Fibroblast of pulmonary artery (primary cell): ENCODE data around the gene GLI3.

Experiments
- DNase-seq: peaks from one replicate; pipeline ENCODE4 v3.0.0-alpha.2; 2010; ENCODE audit warnings: low read depth
- H3K4me3 ChIP-seq: replicated peaks from 2 replicates; pipeline ENCODE4 v1.5.1; 2011; ENCODE audit warnings: low read depth, mild to moderate bottlenecking, control low read depth, low read length, moderate library complexity
- TF ChIP-seq, protein P1 (sequence below): IDR thresholded peaks from 2 replicates; pipeline ENCODE4 v1.5.1; 2011; ENCODE audit warnings: mild to moderate bottlenecking, control low read depth, low read length, inconsistent platforms; ENCODE audit errors: missing control alignments

GLI3 gene

DNA sequence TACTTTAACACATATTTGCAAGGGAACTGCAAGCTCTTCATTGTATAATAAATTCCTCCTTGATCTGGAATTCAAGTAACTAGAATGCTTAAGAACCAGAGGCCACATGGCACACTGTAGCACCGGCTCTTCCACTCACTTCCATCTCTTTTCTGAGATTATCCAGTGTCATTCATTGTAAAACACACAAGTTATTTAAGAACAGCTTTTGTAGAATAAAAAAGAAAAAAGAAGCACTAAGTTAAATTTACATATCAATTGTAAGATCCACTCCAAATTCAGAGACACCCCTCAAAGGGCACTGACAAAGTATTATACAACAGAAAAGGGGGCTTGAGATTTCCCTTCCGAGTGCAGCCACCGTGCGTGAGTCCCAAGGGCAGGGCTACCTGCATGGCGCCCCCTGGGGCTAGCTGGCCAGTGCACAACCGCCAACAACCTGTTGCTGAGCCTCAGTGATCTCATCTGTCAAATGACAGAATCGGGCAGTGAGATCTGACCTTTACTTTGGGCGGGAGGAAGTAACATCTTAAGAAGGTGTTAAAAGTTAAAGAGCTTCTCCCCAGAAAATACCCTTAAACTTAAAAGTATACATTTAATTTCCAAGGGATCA lies 12.5 kb downstream of the GLI3 start:
- H3K4me3 ChIP-seq: no peak overlapping the region
- no peak for DNase-seq
- TF ChIP-seq, protein P1, sequence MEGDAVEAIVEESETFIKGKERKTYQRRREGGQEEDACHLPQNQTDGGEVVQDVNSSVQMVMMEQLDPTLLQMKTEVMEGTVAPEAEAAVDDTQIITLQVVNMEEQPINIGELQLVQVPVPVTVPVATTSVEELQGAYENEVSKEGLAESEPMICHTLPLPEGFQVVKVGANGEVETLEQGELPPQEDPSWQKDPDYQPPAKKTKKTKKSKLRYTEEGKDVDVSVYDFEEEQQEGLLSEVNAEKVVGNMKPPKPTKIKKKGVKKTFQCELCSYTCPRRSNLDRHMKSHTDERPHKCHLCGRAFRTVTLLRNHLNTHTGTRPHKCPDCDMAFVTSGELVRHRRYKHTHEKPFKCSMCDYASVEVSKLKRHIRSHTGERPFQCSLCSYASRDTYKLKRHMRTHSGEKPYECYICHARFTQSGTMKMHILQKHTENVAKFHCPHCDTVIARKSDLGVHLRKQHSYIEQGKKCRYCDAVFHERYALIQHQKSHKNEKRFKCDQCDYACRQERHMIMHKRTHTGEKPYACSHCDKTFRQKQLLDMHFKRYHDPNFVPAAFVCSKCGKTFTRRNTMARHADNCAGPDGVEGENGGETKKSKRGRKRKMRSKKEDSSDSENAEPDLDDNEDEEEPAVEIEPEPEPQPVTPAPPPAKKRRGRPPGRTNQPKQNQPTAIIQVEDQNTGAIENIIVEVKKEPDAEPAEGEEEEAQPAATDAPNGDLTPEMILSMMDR: no peak

DNA sequence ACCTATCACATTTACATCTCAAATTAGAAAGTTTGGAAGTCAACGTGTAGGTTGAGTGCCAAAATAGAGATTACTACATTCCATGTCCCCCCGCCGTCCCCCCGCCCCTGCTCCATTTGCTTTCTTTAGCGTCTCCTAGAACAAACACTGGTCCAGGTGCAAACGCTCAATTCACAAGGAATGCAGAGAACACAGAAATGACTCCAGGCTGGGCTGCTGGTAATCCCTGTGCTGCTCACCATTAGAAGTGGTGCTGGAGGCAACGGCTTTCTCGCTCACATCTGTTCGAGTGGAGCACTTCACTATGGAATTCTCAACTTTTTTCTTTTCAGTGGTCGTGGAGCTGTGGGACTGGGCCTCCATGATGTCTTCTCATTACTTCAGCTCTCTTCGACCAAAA lies 14.1 kb downstream of the GLI3 start:
- TF ChIP-seq, protein P1: no peak
- H3K4me3 ChIP-seq: no peak overlapping the region
- no peak for DNase-seq

DNA sequence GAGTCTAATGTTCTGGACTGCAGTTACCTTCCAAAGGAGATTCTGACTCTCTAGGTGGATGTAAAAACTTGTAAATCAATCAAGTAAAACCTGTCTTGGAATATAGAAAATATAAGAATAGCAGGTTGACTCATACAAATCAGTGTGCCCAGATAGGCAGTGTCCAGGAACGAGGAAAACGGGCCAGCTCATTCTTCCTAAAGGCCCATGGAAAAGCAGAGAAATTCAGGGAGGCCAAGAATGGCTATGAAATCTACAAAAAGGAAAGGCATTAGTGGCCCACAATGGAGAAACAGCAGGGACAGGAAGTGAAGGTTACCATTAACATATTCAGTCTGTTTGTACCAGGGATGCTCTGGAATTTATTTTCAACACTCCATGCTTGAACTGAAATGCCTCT lies 14.9 kb downstream of the GLI3 start:
- no peak for DNase-seq

DNA sequence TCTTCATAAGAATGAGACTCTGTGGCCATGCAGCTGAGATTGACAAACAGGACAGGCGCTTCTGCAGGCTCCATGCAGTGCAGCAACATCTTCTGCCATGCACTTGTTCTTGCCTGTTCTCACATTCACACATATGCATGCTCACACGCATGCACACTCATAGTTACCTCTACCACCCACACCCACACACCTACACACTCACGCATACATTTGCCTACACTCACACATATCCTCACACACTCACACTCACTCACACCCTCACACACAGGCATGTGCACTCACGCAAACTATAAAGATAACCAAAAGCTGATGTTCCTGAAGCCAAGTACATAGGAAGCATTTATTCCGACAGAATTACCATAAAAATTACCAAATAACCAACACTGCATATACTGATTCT lies 15.7 kb downstream of the GLI3 start:
- DNase-seq: no peak
- TF ChIP-seq, protein P1: no peak
- no peak overlapping the region for H3K4me3 ChIP-seq

More for the DNA sequence above, 14.9 kb downstream of the GLI3 start:
- H3K4me3 ChIP-seq: no peak overlapping the region
- TF ChIP-seq, protein P1: no peak

DNA sequence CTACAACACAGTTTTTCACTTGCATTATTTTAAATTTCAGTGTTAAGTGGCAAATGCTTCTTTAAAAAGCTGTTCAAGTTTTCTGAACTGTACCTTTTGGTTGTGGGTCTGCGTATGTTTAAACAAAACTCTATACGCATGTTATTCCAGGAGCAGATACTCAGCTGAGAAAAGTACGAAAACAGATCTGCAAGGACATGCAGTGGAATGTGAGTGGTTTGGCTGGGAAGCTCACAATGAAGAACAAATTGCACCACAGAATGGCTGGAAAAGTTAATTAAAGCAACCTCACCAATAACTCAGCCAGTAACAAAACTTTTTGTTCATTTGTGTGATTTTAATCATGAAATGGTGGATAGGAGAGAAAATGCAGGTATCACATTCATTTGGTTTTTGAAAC lies 17.6 kb downstream of the GLI3 start:
- H3K4me3 ChIP-seq: no peak overlapping the region
- TF ChIP-seq, protein P1: no peak
- no peak for DNase-seq

DNA sequence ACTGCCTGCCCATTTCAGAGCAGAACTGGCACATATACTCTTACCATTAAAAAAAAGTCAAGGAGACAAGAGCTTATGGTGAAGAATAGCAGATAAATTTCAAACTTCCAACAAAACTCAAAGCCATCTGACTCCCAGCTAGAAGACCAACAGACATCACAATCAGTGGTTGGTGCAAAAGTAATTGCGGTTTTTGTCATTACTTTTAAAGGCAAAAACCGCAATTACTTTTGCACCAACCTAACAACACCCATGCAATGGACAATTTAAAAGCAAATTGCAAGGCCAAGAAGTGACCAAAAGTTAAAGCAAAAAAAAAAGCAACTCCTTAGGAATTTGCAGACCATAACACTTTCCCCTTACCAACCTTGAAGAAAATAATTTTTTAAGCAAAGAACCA lies 18.8 kb downstream of the GLI3 start:
- TF ChIP-seq, protein P1: no peak
- no peak overlapping the region for H3K4me3 ChIP-seq
- DNase-seq: no peak

DNA sequence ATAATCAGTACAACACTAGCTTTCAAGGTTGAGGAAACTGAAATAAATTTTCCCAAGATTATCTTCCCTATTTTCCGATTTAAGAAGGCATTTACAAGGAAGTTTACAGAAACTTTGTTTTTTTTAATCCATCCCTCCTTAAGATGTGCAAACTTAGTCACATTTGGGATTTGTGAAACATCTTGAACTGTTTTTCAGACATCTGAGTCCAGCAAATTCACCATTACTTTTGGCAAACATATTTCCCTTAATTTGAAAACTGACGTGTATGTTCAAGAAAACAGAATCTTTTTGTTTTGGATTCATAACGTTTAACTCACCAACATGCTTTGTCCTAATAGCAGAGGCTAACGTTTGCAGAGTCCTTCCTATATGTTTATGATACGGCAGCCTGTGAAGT lies 19.5 kb downstream of the GLI3 start:
- no peak for DNase-seq
- TF ChIP-seq, protein P1: no peak
- H3K4me3 ChIP-seq: no peak overlapping the region
